Skeletal muscle cell (primary cell): ENCODE measurements around the gene CRBN.

Source experiments
- DNase-seq: peaks from one replicate; pipeline ENCODE4 v3.0.0-alpha.2; 2010; ENCODE audit warnings: low read depth
- H3K4me3 ChIP-seq: 2 replicates; pipeline ENCODE4 v1.5.1; 2011; ENCODE audit warnings: low read depth, mild to moderate bottlenecking, control low read depth, low read length, moderate library complexity

The CRBN gene

DNA sequence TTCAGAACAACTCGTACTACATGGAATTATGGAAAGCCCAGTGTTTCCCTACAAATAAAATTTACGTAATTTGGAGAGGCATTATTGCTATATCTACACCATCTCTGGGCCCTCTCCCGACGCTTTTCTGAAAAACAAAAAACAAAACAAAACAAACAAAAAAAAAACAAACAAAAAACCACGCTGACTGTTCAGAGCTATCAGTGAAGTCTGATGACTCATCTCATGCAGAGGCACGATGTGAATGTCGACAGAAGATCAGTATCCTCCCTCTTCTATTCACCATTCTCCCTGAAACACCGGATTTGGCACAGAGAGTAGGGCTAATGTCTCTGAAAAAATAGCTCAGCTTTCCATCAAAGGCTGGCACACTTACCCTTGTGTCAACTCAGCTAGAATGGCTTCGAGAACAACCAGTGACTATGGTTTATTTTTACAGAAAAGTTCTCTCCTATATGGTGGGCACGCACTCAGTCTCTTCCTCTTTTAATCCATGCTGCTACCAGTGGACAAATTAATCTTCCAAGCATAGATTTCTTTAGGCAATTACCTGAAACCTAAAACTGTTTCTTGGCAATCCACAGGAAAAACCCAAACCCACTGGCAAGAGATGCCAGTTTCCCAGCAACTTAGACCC lies 1.5 kb downstream of the CRBN start:
- peak overlapping the region; percentile 95 for H3K4me3 ChIP-seq
- no peak for DNase-seq

DNA sequence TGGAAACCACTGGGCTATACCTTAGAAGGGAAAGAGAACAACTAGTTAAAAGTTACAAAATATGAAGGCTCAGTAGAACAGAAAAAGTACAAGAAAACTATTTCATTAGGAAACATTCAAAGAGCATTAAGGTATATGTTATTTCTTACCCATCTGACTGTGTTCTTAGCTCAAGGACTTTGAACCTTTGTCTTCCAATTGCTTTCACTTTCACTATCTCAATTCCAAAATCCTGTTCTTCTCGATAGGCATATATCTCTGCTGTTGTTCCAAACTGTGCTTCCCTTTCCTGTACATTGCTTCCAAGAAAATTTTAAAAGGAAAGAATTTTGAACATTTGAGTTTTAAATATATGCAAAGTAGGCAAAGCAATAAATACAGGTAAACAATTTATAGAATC lies 6.9 kb downstream of the CRBN start:
- no peak for DNase-seq
- H3K4me3 ChIP-seq: no peak overlapping the region

DNA sequence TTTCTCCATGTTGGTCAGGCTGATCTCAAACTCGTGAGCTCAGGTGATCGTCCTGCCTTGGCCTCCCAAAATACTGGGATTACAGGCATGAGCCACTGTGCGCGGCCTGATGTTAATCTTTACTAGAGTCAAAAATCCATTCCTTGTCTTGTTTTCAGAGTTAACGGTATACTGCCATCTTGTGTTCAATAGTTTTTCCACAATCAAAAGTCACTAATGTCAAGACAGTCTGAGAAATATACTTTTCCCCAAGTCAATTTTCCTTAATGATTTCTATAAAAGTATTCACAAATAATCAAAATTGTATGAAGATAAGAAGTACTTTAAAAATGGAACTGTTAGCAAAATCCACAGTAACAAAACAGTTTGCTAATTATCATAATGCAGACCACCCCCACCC lies 8.5 kb downstream of the CRBN start:
- no peak for DNase-seq
- no peak overlapping the region for H3K4me3 ChIP-seq

DNA sequence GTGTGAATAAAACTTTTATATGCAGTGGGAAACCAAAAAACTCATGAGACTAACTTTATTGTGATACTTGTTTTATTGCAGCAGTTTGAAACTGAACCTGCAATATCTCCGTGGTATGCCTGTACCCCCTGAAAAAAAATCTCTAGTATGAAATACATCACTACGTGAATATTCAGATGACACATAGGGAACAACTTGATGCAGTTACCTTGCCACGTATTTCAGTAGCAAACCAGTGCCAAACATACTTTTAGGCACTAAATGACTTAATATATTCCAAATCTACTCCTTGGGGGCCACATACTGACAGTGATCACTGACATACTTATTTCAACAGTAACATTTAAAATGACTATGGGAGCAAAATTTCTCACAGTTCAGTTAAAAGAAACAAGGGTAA lies 13.8 kb downstream of the CRBN start:
- no peak for DNase-seq
- no peak overlapping the region for H3K4me3 ChIP-seq

DNA sequence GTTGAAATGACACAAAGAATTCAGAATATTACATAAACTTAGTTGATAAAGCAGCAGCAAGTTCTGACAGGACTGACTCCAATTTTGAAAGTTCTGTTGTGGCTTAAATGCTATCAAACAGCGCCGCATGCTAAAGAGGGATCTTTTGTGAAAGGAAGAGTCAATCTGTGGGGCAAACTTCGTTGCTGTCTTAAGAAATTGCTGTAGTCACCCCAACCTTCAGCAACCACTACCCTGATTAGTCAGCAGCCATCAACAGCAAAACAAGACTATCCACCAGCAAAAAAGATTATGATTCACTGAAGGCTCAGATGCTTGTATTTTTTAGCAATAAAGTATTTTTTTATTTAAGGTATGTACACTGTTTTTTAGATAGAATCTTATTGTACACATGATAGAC lies 14.2 kb downstream of the CRBN start:
- no peak for DNase-seq
- H3K4me3 ChIP-seq: no peak overlapping the region

DNA sequence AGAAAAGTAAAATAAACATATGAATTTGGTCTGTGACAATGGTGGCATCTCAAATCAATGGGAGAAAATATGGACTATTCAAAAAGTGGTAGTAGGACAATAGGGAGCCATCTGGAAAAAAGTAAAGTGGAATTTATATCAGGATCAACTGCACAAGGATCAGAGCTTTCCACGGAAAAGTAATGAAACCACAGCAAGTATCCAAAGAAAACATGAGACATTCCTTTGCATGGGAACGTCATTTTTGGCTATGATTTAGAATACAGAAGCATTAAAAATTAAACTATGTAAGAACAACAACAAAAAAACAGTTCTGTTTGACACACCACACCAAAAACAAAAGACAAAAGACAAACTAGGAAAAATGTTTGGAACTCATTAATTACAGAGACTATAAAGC lies 18.7 kb downstream of the CRBN start:
- DNase-seq: no peak
- no peak overlapping the region for H3K4me3 ChIP-seq

DNA sequence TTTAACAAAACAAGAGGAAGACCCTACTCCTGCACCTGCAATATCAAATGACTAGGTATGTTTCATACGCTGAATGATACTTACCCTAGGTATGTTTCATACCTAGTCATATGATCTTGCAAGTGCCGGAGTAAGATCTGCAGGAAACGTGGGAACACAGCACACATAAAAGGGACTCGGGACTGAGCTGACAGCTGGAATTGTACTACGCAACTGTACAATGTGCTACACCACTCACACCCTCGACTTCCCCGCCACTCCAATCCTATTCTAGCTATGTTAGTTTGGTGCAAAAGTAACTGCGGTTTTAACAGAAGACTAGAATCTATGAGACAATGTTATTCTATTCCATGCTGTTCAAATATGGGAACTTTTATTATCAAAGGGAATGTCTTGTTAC lies 22.0 kb downstream of the CRBN start:
- DNase-seq: no peak
- H3K4me3 ChIP-seq: no peak overlapping the region

DNA sequence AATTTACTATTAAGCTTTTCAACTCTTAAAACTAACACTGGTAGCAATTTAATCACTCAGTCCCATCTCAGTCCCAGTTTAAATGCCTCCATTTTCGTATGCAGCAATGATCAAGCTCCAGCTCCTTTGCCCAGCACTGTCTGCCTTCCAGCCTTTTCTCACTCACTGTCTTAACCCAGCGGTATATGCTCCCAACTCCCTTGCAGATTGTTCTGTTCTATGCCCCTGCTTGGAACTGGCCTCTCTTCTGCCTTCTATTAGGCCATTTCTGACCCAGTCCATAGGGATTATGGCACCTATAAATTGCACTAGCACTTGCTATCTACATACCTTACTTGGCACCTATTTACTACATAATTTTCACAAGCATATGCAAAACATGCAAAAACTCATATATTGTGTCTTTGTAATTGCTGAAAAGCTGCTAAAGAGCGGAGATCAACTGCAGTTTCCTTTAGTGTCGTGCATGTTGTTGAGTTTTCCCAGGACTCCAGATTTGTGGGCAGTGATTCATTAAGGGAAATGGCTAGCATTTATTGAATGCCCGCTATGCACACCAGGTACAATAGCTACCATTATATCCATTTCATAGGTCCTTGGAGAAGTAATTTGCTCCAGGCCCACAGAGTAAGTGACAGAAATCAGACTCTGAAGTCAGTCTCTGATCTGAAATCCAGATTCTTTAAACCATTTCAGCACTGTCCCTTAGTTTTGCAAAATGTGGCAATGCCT lies 24.4 kb downstream of the CRBN start:
- no peak overlapping the region for H3K4me3 ChIP-seq
- no peak for DNase-seq

DNA sequence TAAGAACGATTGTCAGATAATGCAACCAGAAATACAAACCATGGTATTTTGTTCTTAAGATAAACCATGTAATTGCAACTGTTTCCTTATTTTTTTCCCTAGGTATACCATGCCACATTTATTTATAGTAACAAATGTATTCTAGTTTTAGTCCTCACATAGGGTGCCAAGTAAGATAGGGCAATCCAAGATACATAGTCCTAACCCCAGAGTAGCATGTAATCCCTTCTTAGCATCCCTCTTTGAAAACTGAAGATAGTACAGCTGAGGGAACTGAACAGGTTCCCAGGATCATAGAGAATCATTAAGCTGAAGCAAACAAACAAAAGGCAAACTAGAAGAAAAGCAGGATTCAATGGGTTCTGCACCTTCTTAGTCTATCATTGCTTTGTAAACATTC lies 28.0 kb downstream of the CRBN start:
- no peak for DNase-seq
- no peak overlapping the region for H3K4me3 ChIP-seq

DNA sequence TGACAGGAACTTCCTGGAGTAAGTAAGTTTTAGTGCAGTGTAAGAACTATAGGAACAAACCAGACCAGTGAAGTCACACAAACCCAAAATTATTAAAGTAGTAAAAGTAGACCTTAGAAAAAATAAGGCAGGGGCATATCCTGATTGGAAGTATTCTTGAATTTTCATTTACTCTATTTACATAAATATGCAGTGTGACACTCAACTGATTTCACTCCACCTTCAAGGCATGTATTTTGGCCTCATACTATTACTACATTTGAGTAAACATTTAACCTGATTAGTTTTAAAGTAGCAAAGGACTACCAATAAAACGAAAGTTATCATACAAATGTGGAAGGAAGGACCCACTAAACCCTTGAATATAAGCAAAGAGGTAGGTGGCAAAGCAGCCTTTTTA lies 29.9 kb downstream of the CRBN start:
- no peak overlapping the region for H3K4me3 ChIP-seq
- DNase-seq: no peak

DNA sequence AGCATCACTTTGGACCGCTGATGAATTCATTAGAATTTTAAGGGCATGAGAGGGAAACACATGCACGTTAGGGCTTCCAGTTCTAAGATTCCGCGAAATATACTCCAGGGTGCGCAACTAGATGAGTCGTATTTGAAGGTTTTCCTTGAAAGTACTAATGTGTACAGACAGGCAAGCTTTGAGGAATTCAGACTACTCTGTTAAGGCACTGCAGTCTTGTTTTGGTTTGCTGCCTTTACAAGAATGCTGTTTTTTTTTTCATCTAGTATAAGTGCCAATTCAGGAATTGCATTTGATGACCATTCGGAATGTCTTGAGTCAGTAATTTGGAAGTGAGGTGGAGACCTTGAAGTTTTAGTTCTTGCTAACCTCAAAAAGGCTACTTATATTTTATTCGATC lies 33.7 kb downstream of the CRBN start:
- no peak overlapping the region for H3K4me3 ChIP-seq
- DNase-seq: no peak

DNA sequence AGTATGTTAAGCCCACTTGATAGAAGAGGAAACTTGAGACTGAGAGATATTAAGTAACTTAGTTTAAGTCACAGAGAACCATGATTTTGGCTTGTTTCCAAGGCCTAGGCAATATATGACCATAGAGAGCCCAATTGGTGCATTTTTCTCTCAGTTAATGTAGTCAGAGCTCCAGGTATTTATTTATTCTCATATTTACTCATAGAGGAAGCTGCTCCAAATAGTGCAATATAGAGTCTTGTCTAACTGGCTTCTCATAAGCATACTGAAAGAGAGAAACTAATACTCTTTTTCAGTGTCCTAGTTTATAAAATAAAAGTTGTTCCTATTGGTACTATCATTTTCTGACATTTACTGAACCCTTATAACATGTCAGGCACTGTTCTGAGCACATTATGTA lies 37.6 kb downstream of the CRBN start:
- no peak overlapping the region for H3K4me3 ChIP-seq
- no peak for DNase-seq

DNA sequence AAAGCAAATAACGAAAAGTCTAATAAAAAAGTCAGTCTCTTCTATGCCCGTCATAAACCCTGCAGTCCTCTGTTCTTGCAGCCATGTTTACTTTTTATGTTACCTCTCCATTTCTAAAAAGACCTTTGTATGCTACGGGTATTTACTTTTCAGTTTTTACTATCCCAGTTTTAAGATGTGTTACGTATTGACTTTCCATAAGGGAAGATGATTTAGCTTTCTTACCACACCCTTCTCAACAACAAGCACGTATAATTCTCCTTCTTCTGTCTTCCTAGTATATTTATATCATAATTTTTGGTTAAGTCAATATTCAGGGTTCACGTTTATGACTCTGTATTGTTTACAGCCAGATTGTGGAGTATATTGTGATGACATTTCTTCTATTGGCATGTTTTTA lies 42.0 kb downstream of the CRBN start:
- no peak for DNase-seq
- H3K4me3 ChIP-seq: no peak overlapping the region

DNA sequence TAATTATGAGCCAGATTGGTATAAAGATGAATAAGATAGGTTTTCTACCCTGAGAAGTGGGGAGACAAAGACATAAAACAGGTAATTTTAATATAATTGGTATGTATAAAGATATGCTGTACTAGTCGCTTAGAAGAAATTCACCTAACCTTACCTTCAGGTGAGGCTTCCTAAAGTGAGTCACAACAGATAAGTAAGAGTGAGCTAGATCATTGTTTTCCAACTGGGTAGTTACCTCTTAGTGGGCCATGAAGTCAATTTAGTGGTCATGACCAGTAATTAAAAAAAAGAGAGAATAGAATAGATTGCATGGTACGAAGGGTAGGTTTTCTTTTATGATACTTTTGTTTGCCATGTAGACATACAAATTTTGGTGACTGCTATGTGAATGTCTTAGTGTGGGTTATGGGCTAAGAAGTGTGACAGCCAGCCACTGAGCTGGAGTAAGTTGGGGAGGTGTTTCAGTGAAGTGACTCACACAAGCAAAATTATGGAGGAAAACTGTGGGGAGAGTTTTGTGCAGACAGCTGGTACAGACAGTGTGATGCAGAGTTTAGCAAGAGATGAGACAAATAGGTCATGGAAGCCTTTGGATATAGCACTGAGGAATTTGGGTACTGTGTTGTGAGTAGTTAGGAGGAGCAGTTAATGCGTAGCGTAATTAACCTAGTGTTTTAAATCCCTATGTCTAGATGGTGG lies 44.6 kb downstream of the CRBN start:
- DNase-seq: no peak
- no peak overlapping the region for H3K4me3 ChIP-seq

DNA sequence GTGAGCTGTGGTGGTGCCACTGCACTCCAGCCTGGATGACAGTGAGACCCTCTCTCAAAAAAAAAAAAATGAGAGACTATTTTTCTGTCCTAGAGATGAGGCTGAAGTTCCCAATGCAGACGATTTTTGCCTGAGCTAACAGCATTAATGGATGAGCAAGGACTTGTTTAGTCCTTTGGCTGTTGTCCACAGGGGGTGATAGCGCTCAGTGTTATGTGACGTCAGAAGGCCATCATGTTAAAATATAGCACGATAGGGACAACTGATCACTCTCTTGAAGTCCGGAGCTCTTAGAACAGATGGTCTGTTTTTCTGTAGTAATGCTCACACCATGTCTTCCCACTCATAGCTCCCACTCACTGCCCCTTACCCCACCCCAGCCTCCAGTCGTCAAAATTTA lies 46.0 kb downstream of the CRBN start:
- DNase-seq: no peak
- H3K4me3 ChIP-seq: no peak overlapping the region

DNA sequence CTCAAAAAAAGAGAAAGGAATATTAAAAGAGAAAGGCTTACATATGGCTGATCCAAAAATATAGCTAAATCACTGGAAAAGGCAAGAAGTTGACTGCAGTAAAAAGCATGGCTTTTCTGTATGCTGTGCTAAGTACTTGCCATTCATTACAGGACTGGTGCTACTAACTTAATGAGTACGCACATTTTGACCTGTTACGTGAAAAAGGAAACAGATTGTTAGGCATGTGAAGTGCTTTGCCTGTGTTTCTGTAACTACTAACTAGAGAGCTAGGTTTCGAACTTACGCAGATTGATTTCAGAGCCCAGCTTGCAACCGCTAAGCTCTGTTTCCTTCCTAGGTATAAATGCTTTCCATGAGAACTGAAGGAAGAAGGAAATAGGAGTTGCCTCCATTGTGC lies 49.9 kb downstream of the CRBN start:
- H3K4me3 ChIP-seq: no peak overlapping the region
- no peak for DNase-seq

DNA sequence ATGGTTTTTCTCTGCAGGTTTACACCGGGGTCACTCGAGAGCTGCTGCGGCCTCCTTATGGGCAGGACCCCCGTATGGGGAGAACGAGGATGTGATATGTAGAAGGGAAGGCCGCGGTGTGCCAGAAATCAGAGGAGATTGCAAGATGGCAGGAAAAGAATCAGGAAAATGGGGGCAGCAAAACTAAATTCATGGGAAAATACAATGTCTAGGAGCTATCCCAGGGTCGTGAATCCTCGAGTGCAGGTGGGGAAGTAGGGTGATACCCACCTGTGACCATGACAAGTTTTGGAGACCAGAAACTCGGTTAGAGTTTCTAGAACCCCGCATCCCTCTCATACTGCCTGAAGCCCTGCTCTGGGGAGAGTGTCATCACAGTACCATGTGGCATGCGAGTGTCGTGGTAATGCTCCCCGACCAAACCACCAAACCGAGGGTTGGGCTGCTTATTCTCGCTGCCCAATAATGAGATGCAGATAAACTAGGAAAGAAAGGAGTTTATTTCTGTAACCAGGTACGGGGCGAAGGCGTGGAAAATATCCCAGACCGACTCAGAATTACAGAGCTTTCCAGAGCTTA lies 52.0 kb downstream of the CRBN start:
- H3K4me3 ChIP-seq: peak overlapping the region; percentile 64
- no peak for DNase-seq

DNA sequence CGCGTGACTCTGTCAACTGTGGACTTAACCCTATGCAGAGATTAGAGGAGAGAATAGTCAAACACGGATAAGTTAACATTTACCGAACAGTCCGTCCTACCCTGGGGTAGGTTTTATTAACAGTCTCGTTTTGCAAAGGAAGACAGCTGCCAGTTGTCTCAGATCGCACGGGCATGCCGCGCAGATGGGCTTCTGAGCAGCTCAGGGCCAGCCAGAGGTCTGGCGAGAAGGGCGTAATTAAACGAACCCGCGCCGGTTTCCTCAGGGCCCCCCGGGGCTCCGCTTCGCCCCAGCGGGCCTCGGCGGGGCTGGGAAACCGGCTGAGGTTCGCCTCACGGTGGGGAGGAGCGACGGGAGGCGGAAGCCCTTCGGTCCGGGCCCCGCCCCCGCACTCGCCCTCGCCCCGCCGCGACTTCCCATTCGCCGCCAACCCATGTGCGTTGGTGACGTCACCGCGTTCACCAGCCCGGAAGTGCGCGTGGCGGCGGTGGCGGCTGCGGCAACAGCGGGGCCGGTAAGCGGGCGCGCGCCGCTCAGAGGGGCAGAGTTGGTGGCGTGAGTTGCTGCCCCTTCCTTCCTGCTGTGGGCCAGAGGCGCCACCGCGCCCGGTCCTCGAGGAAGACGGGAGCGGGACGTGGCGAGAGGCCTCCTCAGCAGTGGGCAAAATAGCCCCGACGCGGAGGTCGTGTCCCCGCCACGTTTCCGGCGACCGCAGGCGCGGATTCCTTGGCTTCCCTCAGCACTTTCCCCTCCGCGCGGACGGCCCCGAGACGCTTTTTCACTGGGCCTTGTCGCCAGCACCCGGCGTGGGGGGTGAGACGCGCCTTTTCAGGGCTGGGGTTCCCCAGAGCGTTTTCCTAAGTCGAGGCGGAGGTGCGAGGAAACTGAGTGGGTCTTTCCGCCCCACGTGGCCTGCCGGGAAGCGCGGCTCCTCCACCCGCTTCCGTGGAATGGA lies 52.7 kb downstream of the CRBN start, which contains the start of gene TRNT1:
Gene TRNT1 (plus strand): TSS at position 464 of the 955 bp plus-strand sequence. CDS start 2,101 bp downstream, outside the sequence.
- peak; percentile 81 for DNase-seq
- H3K4me3 ChIP-seq: peak within 1 kb of the TSS; percentile 64

DNA sequence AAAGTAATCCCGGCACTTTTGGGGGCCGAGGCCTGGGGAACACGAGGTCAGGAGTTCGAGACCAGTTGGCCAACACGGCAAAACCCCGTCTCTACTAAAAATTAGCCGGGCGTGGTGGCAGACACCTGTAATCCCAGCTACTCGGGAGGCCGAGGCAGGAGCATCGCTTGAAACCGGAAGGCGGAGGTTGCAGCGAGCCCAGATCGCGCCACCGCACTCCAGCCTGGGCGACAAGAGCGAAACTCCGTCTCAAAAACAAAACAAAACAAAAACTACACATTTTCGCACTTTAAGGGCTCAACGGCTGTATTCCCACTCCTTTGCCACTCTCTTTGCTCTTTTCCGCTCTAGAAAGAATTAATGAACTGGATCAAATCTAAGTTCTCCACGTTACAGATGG lies 53.5 kb downstream of the CRBN start:
- DNase-seq: no peak
- H3K4me3 ChIP-seq: peak overlapping the region; percentile 64
